ENCODE results near the gene DCAF6. TPM values are rescaled to one million over a fixed set of nuclear protein-coding genes. Genes with fewer than 3 reads are reported as not detected.

The DCAF6 gene
- total RNA-seq, 3 donors from 2014 or later (not counting 1 experiment from before 2014, with no cell fraction given): 21.8 to 31.8 (median 27.8) TPM

- peaks cover 0 to 14% of the 10 kb centered on the region in 2 donors for H3K4me1 Mint-ChIP-seq
- Histone ChIP-seq H3K27me3 (ENCODE audit: control insufficient read depth, insufficient read depth, low read length) (no peaks in the 10 kb centered on the region), H3K4me3 (ENCODE audit: low read length) (no peak overlapping the region), H3K4me1 (ENCODE audit: control insufficient read depth, insufficient read depth, low read length) (no peaks in the 10 kb centered on the region), H3K9me3 (ENCODE audit: control insufficient read depth, insufficient read depth, low read length) (no peaks in the 10 kb centered on the region), H3K27ac (ENCODE audit: low read length) (no peak overlapping the region), H3K36me3 (ENCODE audit: control insufficient read depth, insufficient read depth, low read length) (peaks cover 22% of the 10 kb centered on the region)
- intact Hi-C loops (cut with micrococcal nuclease): no loop called here
- no CpG with 5 or more reads among the region's 3 CpGs for WGBS (ENCODE audit: insufficient coverage)
- DNase-seq (no peak), ATAC-seq (no peak)
- H3K27me3 Mint-ChIP-seq (ENCODE audit: low read depth in 2 of 2): no peaks in the 10 kb centered on the region
- peaks cover 5% of the 10 kb centered on the region for H3K36me3 Mint-ChIP-seq
- H3K9me3 Mint-ChIP-seq: no peaks in the 10 kb centered on the region
- no peak for TF ChIP-seq CTCF (IDR thresholded peaks at IDR 0.05)
- no peak overlapping the region for H3K4me3 Mint-ChIP-seq
- H3K27ac Mint-ChIP-seq: no peak overlapping the region
Measured at GRCh38 chr1:167999877-168000276, 63.4 kb downstream of the DCAF6 start.

GRCh38 chr1:168000656-168001055, 64.2 kb downstream of the DCAF6 start:
- Histone ChIP-seq H3K4me3 (ENCODE audit: low read length) (no peak overlapping the region), H3K27me3 (ENCODE audit: control insufficient read depth, insufficient read depth, low read length) (no peaks in the 10 kb centered on the region), H3K27ac (ENCODE audit: low read length) (no peak overlapping the region), H3K36me3 (ENCODE audit: control insufficient read depth, insufficient read depth, low read length) (peaks cover 21% of the 10 kb centered on the region), H3K4me1 (ENCODE audit: control insufficient read depth, insufficient read depth, low read length) (no peaks in the 10 kb centered on the region), H3K9me3 (ENCODE audit: control insufficient read depth, insufficient read depth, low read length) (no peaks in the 10 kb centered on the region)
- intact Hi-C loops (cut with micrococcal nuclease): no loop called here
- DNase-seq (no peak), ATAC-seq (no peak)
- no peaks in the 10 kb centered on the region for H3K9me3 Mint-ChIP-seq
- H3K27ac Mint-ChIP-seq: no peak overlapping the region
- H3K4me3 Mint-ChIP-seq: no peak overlapping the region
- peaks cover 0 to 14% of the 10 kb centered on the region in 2 donors for H3K4me1 Mint-ChIP-seq
- WGBS (ENCODE audit: insufficient coverage): 100% methylated on average over 2 of the region's 3 CpGs
- TF ChIP-seq CTCF (IDR thresholded peaks at IDR 0.05): no peak
- H3K27me3 Mint-ChIP-seq (ENCODE audit: low read depth in 2 of 2): no peaks in the 10 kb centered on the region
- peaks cover 5% of the 10 kb centered on the region for H3K36me3 Mint-ChIP-seq

- TF ChIP-seq CTCF (IDR thresholded peaks at IDR 0.05): no peak
- H3K4me3 Mint-ChIP-seq: no peak overlapping the region
- H3K36me3 Mint-ChIP-seq: peaks cover 5% of the 10 kb centered on the region
- Histone ChIP-seq H3K27me3 (ENCODE audit: control insufficient read depth, insufficient read depth, low read length) (no peaks in the 10 kb centered on the region), H3K36me3 (ENCODE audit: control insufficient read depth, insufficient read depth, low read length) (peaks cover 21% of the 10 kb centered on the region), H3K4me3 (ENCODE audit: low read length) (no peak overlapping the region), H3K4me1 (ENCODE audit: control insufficient read depth, insufficient read depth, low read length) (no peaks in the 10 kb centered on the region), H3K9me3 (ENCODE audit: control insufficient read depth, insufficient read depth, low read length) (no peaks in the 10 kb centered on the region), H3K27ac (ENCODE audit: low read length) (no peak overlapping the region)
- ATAC-seq (no peak), DNase-seq (no peak)
- no peak overlapping the region for H3K27ac Mint-ChIP-seq
- no peaks in the 10 kb centered on the region for H3K27me3 Mint-ChIP-seq (ENCODE audit: low read depth in 2 of 2)
- no peaks in the 10 kb centered on the region for H3K9me3 Mint-ChIP-seq
- 100% methylated on average over 1 of the region's 1 CpG for WGBS (ENCODE audit: insufficient coverage)
- H3K4me1 Mint-ChIP-seq: peaks cover 0 to 14% of the 10 kb centered on the region in 2 donors
- intact Hi-C loops (cut with micrococcal nuclease): no loop called here
Measured at GRCh38 chr1:168001213-168001612, 64.7 kb downstream of the DCAF6 start.

- H3K27ac ChIP-seq (ENCODE audit: low read length): no peak overlapping the region
- H3K9me3 ChIP-seq (ENCODE audit: control insufficient read depth, insufficient read depth, low read length): no peaks in the 10 kb centered on the region
- H3K4me1 ChIP-seq (ENCODE audit: control insufficient read depth, insufficient read depth, low read length): no peaks in the 10 kb centered on the region
- no peak overlapping the region for H3K4me3 Mint-ChIP-seq
- H3K9me3 Mint-ChIP-seq: peaks cover 0 to 2% of the 10 kb centered on the region in 2 donors
- peaks cover 11% of the 10 kb centered on the region for H3K36me3 Mint-ChIP-seq
- H3K27me3 Mint-ChIP-seq (ENCODE audit: low read depth in 2 of 2): no peaks in the 10 kb centered on the region
- intact Hi-C loops (cut with micrococcal nuclease): no loop called here
- DNase-seq (no peak), ATAC-seq (no peak)
- TF ChIP-seq CTCF (IDR thresholded peaks at IDR 0.05): no peak
- no peak overlapping the region for H3K27ac Mint-ChIP-seq
- peaks cover 22% of the 10 kb centered on the region for H3K36me3 ChIP-seq (ENCODE audit: control insufficient read depth, insufficient read depth, low read length)
- 100% methylated on average over 1 of the region's 2 CpGs for WGBS (ENCODE audit: insufficient coverage)
- H3K4me1 Mint-ChIP-seq: peaks cover 3 to 9% of the 10 kb centered on the region in 2 donors
- H3K27me3 ChIP-seq (ENCODE audit: control insufficient read depth, insufficient read depth, low read length): no peaks in the 10 kb centered on the region
- H3K4me3 ChIP-seq (ENCODE audit: low read length): no peak overlapping the region
Measured at GRCh38 chr1:168004531-168004930, 68.0 kb downstream of the DCAF6 start.
